Measurements from ENCODE around the gene SCAPER.
"Not testable (repeated sequence)": the region's sequence is repeated elsewhere in the genome, so short reads cannot be mapped to it uniquely, and the experiment has no call there.

Gene SCAPER

GRCh38 chr15:76863123-76863522 lies 42.0 kb downstream of the SCAPER start:
- no peak for FAIRE-seq
- no peak for DNase-seq (ENCODE audit: low spot score)

- no peak for FAIRE-seq
Observed at GRCh38 chr15:76861815-76862397, 43.2 kb downstream of the SCAPER start.

GRCh38 chr15:76860201-76860600 lies 44.9 kb downstream of the SCAPER start:
- no peak for FAIRE-seq
- no peak for DNase-seq (ENCODE audit: low spot score)

More at GRCh38 chr15:76861815-76862397, 43.2 kb downstream of the SCAPER start:
- no peak for DNase-seq (ENCODE audit: low spot score)

GRCh38 chr15:76850367-76850766 lies 54.8 kb downstream of the SCAPER start:
- not testable (repeated sequence) for DNase-seq (ENCODE audit: low spot score); FAIRE-seq

GRCh38 chr15:76846782-76847181 lies 58.4 kb downstream of the SCAPER start:
- no peak for DNase-seq (ENCODE audit: low spot score)

GRCh38 chr15:76844096-76844495 lies 61.0 kb downstream of the SCAPER start:
- FAIRE-seq: no peak
- no peak for DNase-seq (ENCODE audit: low spot score)

More at GRCh38 chr15:76846782-76847181, 58.4 kb downstream of the SCAPER start:
- FAIRE-seq: no peak

GRCh38 chr15:76843269-76843668 lies 61.9 kb downstream of the SCAPER start:
- FAIRE-seq: no peak
- no peak for DNase-seq (ENCODE audit: low spot score)

- FAIRE-seq (no peak), DNase-seq (ENCODE audit: low spot score) (peak; percentile 27)
Observed at GRCh38 chr15:76840830-76841460, 64.2 kb downstream of the SCAPER start.

- no peak for DNase-seq (ENCODE audit: low spot score)
- no peak for FAIRE-seq
Observed at GRCh38 chr15:76839173-76839572, 66.0 kb downstream of the SCAPER start.

- FAIRE-seq: no peak
Observed at GRCh38 chr15:76837474-76837873, 67.7 kb downstream of the SCAPER start.

GRCh38 chr15:76829939-76830338 lies 75.2 kb downstream of the SCAPER start:
- no peak for FAIRE-seq

More at GRCh38 chr15:76837474-76837873, 67.7 kb downstream of the SCAPER start:
- DNase-seq (ENCODE audit: low spot score): no peak

GRCh38 chr15:76823890-76824289 lies 81.2 kb downstream of the SCAPER start:
- DNase-seq (ENCODE audit: low spot score): no peak
- FAIRE-seq: no peak

More at GRCh38 chr15:76829939-76830338, 75.2 kb downstream of the SCAPER start:
- no peak for DNase-seq (ENCODE audit: low spot score)

- FAIRE-seq (no peak), DNase-seq (ENCODE audit: low spot score) (no peak)
Observed at GRCh38 chr15:76823303-76823702, 81.8 kb downstream of the SCAPER start.

- DNase-seq (ENCODE audit: low spot score); FAIRE-seq: not testable (repeated sequence)
Observed at GRCh38 chr15:76818926-76819325, 86.2 kb downstream of the SCAPER start.

- DNase-seq (ENCODE audit: low spot score) (no peak), FAIRE-seq (no peak)
Observed at GRCh38 chr15:76815421-76815820, 89.7 kb downstream of the SCAPER start.

GRCh38 chr15:76812381-76812780 lies 92.8 kb downstream of the SCAPER start:
- FAIRE-seq (no peak), DNase-seq (ENCODE audit: low spot score) (no peak)

- FAIRE-seq: no peak
Observed at GRCh38 chr15:76809412-76810103, 95.6 kb downstream of the SCAPER start.

GRCh38 chr15:76803049-76803571 lies 102.0 kb downstream of the SCAPER start:
- DNase-seq (ENCODE audit: low spot score) (no peak), FAIRE-seq (no peak)

More at GRCh38 chr15:76809412-76810103, 95.6 kb downstream of the SCAPER start:
- DNase-seq (ENCODE audit: low spot score): no peak

GRCh38 chr15:76802411-76802810 lies 102.7 kb downstream of the SCAPER start:
- FAIRE-seq: no peak

GRCh38 chr15:76799760-76800159 lies 105.4 kb downstream of the SCAPER start:
- no peak for FAIRE-seq
- DNase-seq (ENCODE audit: low spot score): peak; percentile 18

More at GRCh38 chr15:76802411-76802810, 102.7 kb downstream of the SCAPER start:
- no peak for DNase-seq (ENCODE audit: low spot score)

GRCh38 chr15:76795217-76795616 lies 109.9 kb downstream of the SCAPER start:
- no peak for DNase-seq (ENCODE audit: low spot score)
- FAIRE-seq: peak; percentile 49

- no peak for FAIRE-seq
- DNase-seq (ENCODE audit: low spot score): no peak
Observed at GRCh38 chr15:76793162-76793561, 112.0 kb downstream of the SCAPER start.

Data from RCC 7860 (cell line).